Spleen (tissue), 11 donors: ENCODE measurements around the gene EMC6. TPM values are rescaled to one million over a fixed set of nuclear protein-coding genes. Genes with fewer than 3 reads are reported as not detected.

ENCODE experiments used
- DNase-seq: peaks from one replicate; pipeline ENCODE4 v3.0.0-alpha.2; 2020
- H3K27ac ChIP-seq, 8 donors: fragments of 200-600 bp; sonication (generic) in 7 of 8; 1 replicate in 4 of 8; 2 replicates in 4 of 8; pipeline versions ENCODE4 v1.5.0 to v1.8.0; 2016 to 2021; ENCODE audit warnings: inconsistent platforms in 4 of 8, mild to moderate bottlenecking in 4 of 8, moderate library complexity in 1 of 8
- H3K27me3 ChIP-seq, 7 donors: fragments of 200-600 bp; sonication (generic) in 6 of 7; replicated peaks in 1 of 7; 1 replicate in 4 of 7; 2 replicates in 3 of 7; pipeline versions ENCODE4 v1.5.0 to v1.8.0; 2016 to 2021; ENCODE audit warnings: inconsistent platforms in 3 of 7, mild to moderate bottlenecking in 1 of 7
- H3K36me3 ChIP-seq, 6 donors: fragments of 200-600 bp; sonication (generic) in 5 of 6; 1 replicate in 4 of 6; 2 replicates in 2 of 6; pipeline versions ENCODE4 v1.5.0 to v1.8.0; 2016 to 2021; ENCODE audit warnings: inconsistent platforms in 2 of 6
- H3K4me1 ChIP-seq, 6 donors: fragments of 200-600 bp; sonication (generic) in 5 of 6; 1 replicate in 3 of 6; 2 replicates in 3 of 6; pipeline versions ENCODE4 v1.5.0 to v1.8.0; 2016 to 2021; ENCODE audit warnings: inconsistent platforms in 3 of 6
- H3K4me3 ChIP-seq, 8 donors: fragments of 200-600 bp; sonication (generic) in 7 of 8; 1 replicate in 4 of 8; 2 replicates in 4 of 8; pipeline versions ENCODE4 v1.5.0 to v1.8.0; 2016 to 2021; ENCODE audit warnings: inconsistent platforms in 4 of 8, mild to moderate bottlenecking in 4 of 8, moderate library complexity in 2 of 8
- H3K9me3 ChIP-seq, 8 donors: fragments of 200-600 bp; sonication (generic) in 7 of 8; 1 replicate in 4 of 8; 2 replicates in 4 of 8; pipeline versions ENCODE4 v1.5.0 to v1.8.0; 2016 to 2021; ENCODE audit warnings: inconsistent platforms in 4 of 8
- CTCF ChIP-seq, 11 experiments: fragments of 200-600 bp in 7 of 11; fragments of 450-650 bp in 4 of 11; sonication (generic) in 4 of 11; IDR thresholded peaks in 8 of 11; conservative IDR thresholded peaks in 3 of 11; 1 replicate in 7 of 11; 2 replicates in 4 of 11; pipeline versions ENCODE4 v1.4.0 to v1.8.0; 2016 to 2021; ENCODE audit warnings: antibody characterized with exemption in 11 of 11, inconsistent platforms in 4 of 11, mild to moderate bottlenecking in 1 of 11
- POLR2A ChIP-seq, 3 donors: fragments of 450-650 bp; IDR thresholded peaks; one replicate each; pipeline ENCODE4 v1.5.1; 2017; ENCODE audit warnings: antibody characterized with exemption in 3 of 3, mild to moderate bottlenecking in 1 of 3
- POLR2AphosphoS5 ChIP-seq, 3 donors: sonication (generic); formaldehyde crosslinking; IDR thresholded peaks; one replicate each; pipeline ENCODE4 v1.5.1; 2017; ENCODE audit warnings: antibody characterized with exemption in 3 of 3
- WGBS, 5 donors: extraction: QIAGEN DNeasy Blood & Tissue Kit in 3 of 5; methylation state at CpG; one replicate each; pipeline versions ENCODE4 v1.1.5 to v1.1.7; 2013 to 2018; 5-methylcytosine and 5-hydroxymethylcytosine counted together
- intact Hi-C: fragments of 100-400 bp; cut with DNase I; formaldehyde crosslinking; loops from one replicate; pipeline ENCODE4 v1.15.0; 2023; ENCODE audit warnings: low total_unique reads
- polyA plus RNA-seq, 3 donors: library from polyadenylated mRNA; stranded (reverse); fragments of 200-250 nt; gene quantifications; one replicate each; pipeline ENCODE4 v1.2.1, GENCODE V29; 2013
- total RNA-seq, 7 donors: library from RNA; depleted of rRNA in 3 of 7; stranded (reverse); fragments of >200 nt in 3 of 7; fragmentation: NEBNext Ultra II Directional in 4 of 7; extraction: Animal tissue kit (Norgen Biotek cat#: 25700) in 4 of 7; gene quantifications; one replicate each; pipeline versions ENCODE4 v1.1.0 to v1.2.1, GENCODE V29; 2016 to 2021
- donor health status: healthy with polysubstance abuse.
- donor health status: DM: no; HTN: no; CAD: no; lungs with moderate emphysema.
- donor health status: DM: no; HTN: no; CAD: no.
- donor health status: Bipolar disorder and iron deficiency.
- donor health status: healthy.
- donor health status: DM: no; HTN: no; CAD: no.
- donor health status: DM: yes; HTN: yes; CAD: no.

EMC6 gene
- total and polyA plus RNA-seq, 10 donors: 6.0 to 85.3 (median 22.8) TPM

- no peak overlapping the region for H3K4me3 ChIP-seq
- H3K9me3 ChIP-seq: no peaks in the 10 kb centered on the region
- WGBS, 5 donors: 87 to 96% (median 92%) methylated on average over 11 to 12 of the region's 12 CpGs
- peaks cover 0 to 12% (median 0%) of the 10 kb centered on the region in 7 donors for H3K27me3 ChIP-seq
- peaks cover 0 to 67% (median 20%) of the 10 kb centered on the region in 6 donors for H3K36me3 ChIP-seq
- DNase-seq: no peak
- H3K4me1 ChIP-seq: peaks cover 3 to 60% (median 33%) of the 10 kb centered on the region in 6 donors
- peak overlapping the region in 2 of 8 donors; percentile 64 to 89 for H3K27ac ChIP-seq
- TF ChIP-seq CTCF (IDR thresholded peaks at IDR 0.05 in 8 of 11, conservative IDR thresholded peaks at IDR 0.05 in 3 of 11) (no peak), POLR2A (IDR thresholded peaks at IDR 0.05) (no peak), POLR2AphosphoS5 (IDR thresholded peaks at IDR 0.05) (peak in 1 of 3 donors; percentile 56)
- intact Hi-C loops: loop anchor here (10.0 kb wide), 1 partner anchor 53 kb away; no protein-coding TSS in a partner anchor
Observed at GRCh38 chr17:3682033-3682432, 13.4 kb downstream of the EMC6 start.

GRCh38 chr17:3683054-3683511, 14.5 kb downstream of the EMC6 start:
- Histone ChIP-seq H3K36me3 (peaks cover 0 to 59% (median 11%) of the 10 kb centered on the region in 6 donors), H3K27me3 (peaks cover 0 to 12% (median 0%) of the 10 kb centered on the region in 7 donors), H3K4me3 (no peak overlapping the region), H3K27ac (peak overlapping the region in 3 of 8 donors; percentile 64 to 89 (median 69)), H3K4me1 (peaks cover 3 to 63% (median 35%) of the 10 kb centered on the region in 6 donors), H3K9me3 (no peaks in the 10 kb centered on the region)
- no peak for DNase-seq
- intact Hi-C loops: loop anchor here (10.0 kb wide), 1 partner anchor 52 kb away; no protein-coding TSS in a partner anchor
- TF ChIP-seq CTCF (IDR thresholded peaks at IDR 0.05 in 8 of 11, conservative IDR thresholded peaks at IDR 0.05 in 3 of 11) (peak; percentile 81 to 96 (median 94)), POLR2A (IDR thresholded peaks at IDR 0.05) (no peak), POLR2AphosphoS5 (IDR thresholded peaks at IDR 0.05) (peak; percentile 64 to 85 (median 64))
- 26 to 32% (median 28%) methylated on average over 10 of the region's 10 CpGs for WGBS, 5 donors

GRCh38 chr17:3685174-3685573, 16.6 kb downstream of the EMC6 start:
- Histone ChIP-seq H3K27ac (peak overlapping the region in 4 of 8 donors; percentile 41 to 89 (median 66)), H3K4me1 (peaks cover 6 to 66% (median 51%) of the 10 kb centered on the region in 6 donors), H3K27me3 (peaks cover 0 to 18% (median 0%) of the 10 kb centered on the region in 7 donors), H3K9me3 (no peaks in the 10 kb centered on the region), H3K4me3 (peak overlapping the region in 1 of 8 donors; percentile 21), H3K36me3 (peaks cover 0 to 61% (median 9%) of the 10 kb centered on the region in 6 donors)
- intact Hi-C loops: loop anchor here (10.0 kb wide), 1 partner anchor 50 kb away; no protein-coding TSS in a partner anchor
- TF ChIP-seq POLR2AphosphoS5 (IDR thresholded peaks at IDR 0.05): peak; percentile 44 to 76 (median 62)
- TF ChIP-seq CTCF (IDR thresholded peaks at IDR 0.05 in 8 of 11, conservative IDR thresholded peaks at IDR 0.05 in 3 of 11): no peak
- WGBS, 5 donors: 19 to 76% (median 55%) methylated on average over 8 to 13 of the region's 13 CpGs
- DNase-seq: no peak

GRCh38 chr17:3688027-3688553, 19.5 kb downstream of the EMC6 start:
- WGBS, 5 donors: 48 to 68% (median 61%) methylated on average over 6 to 19 of the region's 19 CpGs
- Histone ChIP-seq H3K4me3 (peak overlapping the region in 4 of 8 donors; percentile 3 to 85 (median 14)), H3K4me1 (peaks cover 10 to 75% (median 61%) of the 10 kb centered on the region in 6 donors), H3K27ac (peak overlapping the region in 5 of 8 donors; percentile 19 to 92 (median 84)), H3K27me3 (peaks cover 0 to 26% (median 0%) of the 10 kb centered on the region in 7 donors), H3K36me3 (peaks cover 0 to 61% (median 16%) of the 10 kb centered on the region in 6 donors), H3K9me3 (no peaks in the 10 kb centered on the region)
- intact Hi-C loops: loop anchor here (10.0 kb wide), 1 partner anchor 47 kb away; no protein-coding TSS in a partner anchor
- TF ChIP-seq POLR2AphosphoS5 (IDR thresholded peaks at IDR 0.05) (peak; percentile 9 to 67 (median 64)), POLR2A (IDR thresholded peaks at IDR 0.05) (no peak), CTCF (IDR thresholded peaks at IDR 0.05 in 8 of 11, conservative IDR thresholded peaks at IDR 0.05 in 3 of 11) (no peak)
- DNase-seq: no peak
